AG04450 (cell line): ENCODE data around the gene RUNX2. TPM values are rescaled to one million over a fixed set of nuclear protein-coding genes. Genes with fewer than 3 reads are reported as not detected.

Experiments
- CTCF ChIA-PET: fragments of 300-600, 350-600 bp; formaldehyde crosslinking; extraction: SDS; loops from one replicate; lab custom pipeline; 2022; ENCODE audit warnings: antibody characterized with exemption, inconsistent platforms; lab: Charles Lee
- POLR2A ChIA-PET: fragments of 350-600 bp; formaldehyde crosslinking; extraction: SDS; loops from one replicate; lab custom pipeline; 2021; ENCODE audit warnings: antibody characterized with exemption, inconsistent platforms; lab: Yijun Ruan, JAX
- DNase-seq: peaks from one replicate; pipeline ENCODE4 v3.0.0-alpha.2; 2011; ENCODE audit warnings: low read depth, low spot score
- H3K27ac ChIP-seq: one replicate; pipeline ENCODE4 v1.5.1; 2012; ENCODE audit warnings: low read depth, low read length, control low read depth
- H3K27me3 ChIP-seq: one replicate; pipeline ENCODE4 v1.6.0; 2012; ENCODE audit warnings: low read length; ENCODE audit not compliant: control insufficient read depth, insufficient read depth
- H3K4me3 ChIP-seq: 2 replicates; pipeline ENCODE4 v1.5.1; 2011; ENCODE audit warnings: mild to moderate bottlenecking, low read depth, low read length, control low read depth
- H3K9me3 ChIP-seq: 2 replicates; pipeline ENCODE4 v1.5.1; 2012; ENCODE audit warnings: low read length; ENCODE audit not compliant: control insufficient read depth, insufficient read depth
- CTCF ChIP-seq: IDR thresholded peaks from 2 replicates; pipeline ENCODE4 v1.5.1; 2011; ENCODE audit warnings: low read depth, low read length, control low read depth, inconsistent platforms
- polyA plus RNA-seq: library from polyadenylated mRNA; depleted of rRNA; stranded (reverse); fragments of >200 nt; gene quantifications from 2 replicates; pipeline ENCODE4 v1.2.3, GENCODE V29; 2011

Gene RUNX2
- polyA plus RNA-seq, 1 experiment = 3.4 TPM

DNA sequence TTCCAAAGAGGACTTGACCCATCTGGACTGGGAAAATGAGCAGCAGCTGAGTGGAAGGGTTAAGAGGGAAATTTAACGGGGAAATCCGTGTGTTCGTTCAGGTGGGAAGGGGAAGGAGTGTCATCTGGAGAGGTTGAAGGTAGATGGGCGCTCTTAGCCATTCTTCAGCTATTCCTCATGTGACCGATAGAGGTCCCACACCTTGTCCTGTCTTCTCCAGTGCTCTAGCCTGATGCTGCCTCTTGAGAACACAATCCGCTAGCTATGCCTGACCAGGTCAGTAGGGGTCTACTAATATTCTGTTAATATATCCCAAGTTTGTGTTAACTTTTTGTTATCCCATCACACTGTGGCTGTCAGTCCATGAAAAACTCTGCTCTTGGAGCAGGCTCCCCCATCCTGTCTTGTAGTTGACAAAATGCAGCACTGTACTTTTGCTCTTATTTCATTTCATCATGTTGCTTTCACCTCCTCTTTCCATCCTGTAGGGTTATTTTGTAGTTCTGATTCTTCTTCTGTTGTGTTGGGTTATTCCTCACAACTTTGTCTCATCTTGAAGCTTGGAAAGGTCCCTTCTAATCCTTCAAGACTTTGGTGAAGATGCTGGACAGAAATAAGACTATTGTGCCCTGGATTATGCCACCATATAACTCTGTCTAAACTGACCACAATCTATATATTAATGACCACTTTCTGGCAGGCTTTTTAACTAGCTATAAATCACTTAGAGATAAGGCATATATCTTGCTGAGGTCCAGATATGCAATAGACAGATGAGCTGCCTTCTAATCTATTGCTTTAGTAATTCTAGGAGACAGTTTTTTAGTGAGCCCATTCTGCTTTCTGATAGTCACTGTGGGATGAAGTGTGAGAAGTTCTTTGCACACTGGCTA, 173.0 kb downstream of the RUNX2 start:
- no peak for DNase-seq
- POLR2A ChIA-PET = no interaction called here

DNA sequence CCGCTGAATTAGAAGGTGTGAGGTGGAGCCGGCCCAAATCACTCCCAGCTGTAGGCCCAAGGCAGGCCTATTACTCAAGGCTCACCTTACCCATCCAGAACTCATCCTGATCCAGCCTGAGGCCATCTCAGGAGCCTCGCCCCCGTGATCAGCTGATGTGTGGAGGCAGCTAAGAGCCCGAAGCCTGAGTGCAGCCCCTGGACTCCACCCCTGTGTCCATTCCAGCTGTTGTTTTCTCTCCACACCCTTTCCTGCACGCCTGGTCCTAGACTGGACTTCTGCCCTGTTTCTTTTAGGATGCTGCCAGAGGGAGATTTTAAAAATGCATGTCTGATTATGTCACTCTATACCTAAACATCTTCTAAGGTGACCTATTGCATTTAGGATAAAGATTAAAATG, 174.3 kb downstream of the RUNX2 start:
- ChIA-PET POLR2A (no interaction called here), CTCF (no interaction called here)
- no peaks in the 10 kb centered on the region for H3K27me3 ChIP-seq
- no peak for TF ChIP-seq CTCF
- no peak overlapping the region for H3K27ac ChIP-seq
- no peak for DNase-seq
- no peak overlapping the region for H3K4me3 ChIP-seq
- no peaks in the 10 kb centered on the region for H3K9me3 ChIP-seq

More for the DNA sequence above, 173.0 kb downstream of the RUNX2 start:
- CTCF ChIA-PET = no interaction called here
- TF ChIP-seq CTCF = no peak
- H3K4me3 ChIP-seq = no peak overlapping the region
- no peaks in the 10 kb centered on the region for H3K9me3 ChIP-seq
- H3K27me3 ChIP-seq = no peaks in the 10 kb centered on the region
- H3K27ac ChIP-seq = no peak overlapping the region

DNA sequence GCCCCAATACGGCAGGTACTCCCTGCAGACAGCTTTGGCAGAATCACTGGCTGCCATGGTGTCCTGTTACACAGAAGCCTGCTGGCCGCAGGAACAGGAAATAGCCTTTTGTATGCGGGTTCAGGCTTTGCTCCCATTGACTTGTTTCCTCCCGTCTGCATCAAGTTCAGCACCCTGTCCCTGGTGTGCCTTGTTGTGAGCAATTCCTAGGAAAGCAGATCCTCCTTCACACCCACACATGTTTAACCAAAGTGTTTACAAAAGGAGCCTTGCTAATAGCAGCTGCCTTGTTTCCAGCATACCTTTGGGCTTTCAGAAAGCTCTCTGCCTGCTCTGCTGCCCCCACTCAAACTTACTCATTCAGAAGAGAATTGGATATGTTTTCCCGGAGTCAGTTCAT, 176.8 kb downstream of the RUNX2 start:
- Histone ChIP-seq H3K4me3 (no peak overlapping the region; the same call in 1 of the 2 replicates), H3K9me3 (no peaks in the 10 kb centered on the region), H3K27me3 (no peaks in the 10 kb centered on the region), H3K27ac (peak overlapping the region; percentile 48)
- DNase-seq = peak; percentile 94
- ChIA-PET POLR2A (interaction anchor here (0.7 to 1.6 kb wide), 5 partner anchors 22 to 334 kb away, joined by 3 to 7 read pairs (median 6); no protein-coding TSS in a partner anchor), CTCF (interaction anchor here (0.7 to 2.2 kb wide), 4 partner anchors 56 to 334 kb away, joined by 3 to 8 read pairs (median 4); no protein-coding TSS in a partner anchor)
- TF ChIP-seq CTCF = no peak

DNA sequence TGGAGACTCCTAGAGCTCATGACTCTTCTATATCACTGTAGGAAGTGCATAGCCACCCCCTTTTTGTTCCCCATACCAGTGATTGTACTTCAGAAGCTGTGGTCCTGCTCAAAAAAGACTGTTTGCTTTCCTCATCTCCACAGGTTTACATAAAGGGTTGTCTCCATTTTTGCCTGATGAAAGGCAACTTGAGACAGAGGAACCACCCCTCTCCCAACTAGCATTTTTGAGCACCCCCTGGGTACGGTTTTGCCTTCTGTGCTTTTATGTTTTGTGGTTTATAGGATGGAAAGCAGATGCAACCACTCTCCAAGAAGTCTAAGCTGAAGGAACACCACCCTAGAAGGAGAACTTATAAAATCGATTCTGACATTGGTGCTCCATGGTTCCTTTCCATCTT, 177.3 kb downstream of the RUNX2 start:
- ChIA-PET POLR2A (interaction anchor here (0.9 to 1.0 kb wide), 2 partner anchors 59 to 79 kb away, joined by 3 to 6 read pairs; no protein-coding TSS in a partner anchor), CTCF (interaction anchor here (0.6 to 2.2 kb wide), 4 partner anchors 56 to 333 kb away, joined by 3 to 8 read pairs (median 4); no protein-coding TSS in a partner anchor)
- Histone ChIP-seq H3K27ac (peak overlapping the region; percentile 85), H3K27me3 (no peaks in the 10 kb centered on the region), H3K9me3 (no peaks in the 10 kb centered on the region), H3K4me3 (no peak overlapping the region; the same call in 1 of the 2 replicates)
- no peak for DNase-seq
- no peak for TF ChIP-seq CTCF

- CTCF ChIA-PET = interaction anchor here (0.6 kb wide), 1 partner anchor 49 kb away, joined by 3 read pairs; no protein-coding TSS in a partner anchor
- TF ChIP-seq CTCF = no peak
These were observed 179.1 kb downstream of the RUNX2 start for GRCh38 chr6:45507186-45507585.

More at GRCh38 chr6:45507186-45507585, 179.1 kb downstream of the RUNX2 start:
- POLR2A ChIA-PET = no interaction called here
- no peak for DNase-seq
- H3K4me3 ChIP-seq = no peak overlapping the region
- no peaks in the 10 kb centered on the region for H3K27me3 ChIP-seq
- no peak overlapping the region for H3K27ac ChIP-seq
- H3K9me3 ChIP-seq = no peaks in the 10 kb centered on the region
